HepG2 (cell line): ENCODE measurements around the gene MEDAG.

Experiments
- BCLAF1 ChIP-seq: fragments of 450-650 bp; IDR thresholded peaks from 2 replicates; pipeline ENCODE4 v1.6.1; 2017; ENCODE audit warnings: mild to moderate bottlenecking
- EP300 ChIP-seq, 3 experiments: sonication (generic) in 1 of 3; formaldehyde crosslinking in 1 of 3; IDR thresholded peaks; 2 replicates each; pipeline versions ENCODE4 v1.5.1 to v1.6.1; 2011 to 2020; ENCODE audit warnings: low read depth in 2 of 3, low read length in 2 of 3, borderline replicate concordance in 1 of 3, improper control_type of control experiment in 1 of 3, mild to moderate bottlenecking in 1 of 3, missing genetic modification reagents in 1 of 3, moderate library complexity in 1 of 3
- HMGA1 ChIP-seq: sonication (generic); formaldehyde crosslinking; conservative IDR thresholded peaks from 2 replicates; pipeline ENCODE4 v1.4.0; 2020; ENCODE audit warnings: missing genetic modification reagents
- ZFP41 ChIP-seq: sonication (generic); formaldehyde crosslinking; IDR thresholded peaks from 2 replicates; pipeline ENCODE4 v1.4.0; 2020; ENCODE audit warnings: mild to moderate bottlenecking, missing genetic modification reagents, borderline replicate concordance
- ZXDC ChIP-seq: sonication (generic); formaldehyde crosslinking; IDR thresholded peaks from 2 replicates; pipeline ENCODE4 v1.5.0; 2020; ENCODE audit warnings: mild to moderate bottlenecking, missing genetic modification reagents

GRCh38 chr13:30900952-30901749, 4.9 kb upstream of the MEDAG start:
- no peak for TF ChIP-seq HMGA1
- no peak for TF ChIP-seq ZXDC (CRISPR knock-in tag)
- TF ChIP-seq EP300 (IDR thresholded peaks at IDR 0.05; ENCODE audit: low read depth in 2 of 2, low read length in 2 of 2) = no peak
- no peak for TF ChIP-seq EP300 (CRISPR knock-in tag; IDR thresholded peaks at IDR 0.05; ENCODE audit: borderline replicate concordance)
- TF ChIP-seq ZFP41 = no peak
- no peak for TF ChIP-seq BCLAF1
